ENCODE results near the gene GTF2F1. TPM values are rescaled to one million over a fixed set of nuclear protein-coding genes. Genes with fewer than 3 reads are reported as not detected.

GTF2F1 gene
- total RNA-seq, 1 experiment from 2014 or later, result 46.9 TPM

GRCh38 chr19:6343462-6343861 is 49.5 kb downstream of the GTF2F1 start:
- no peak overlapping the region for H3K27ac ChIP-seq
- H3K9me3 ChIP-seq (replicated peaks), result no peaks in the 10 kb centered on the region
- H3K36me3 ChIP-seq, result no peaks in the 10 kb centered on the region
- H3K4me1 ChIP-seq (replicated peaks), result no peaks in the 10 kb centered on the region
- no peak for DNase-seq (ENCODE audit: low read depth in 1 of 2, low spot score in 2 of 2)
- no peak overlapping the region for H3K4me3 ChIP-seq
- H3K27me3 ChIP-seq (replicated peaks), result no peaks in the 10 kb centered on the region

GRCh38 chr19:6340493-6341201 is 52.3 kb downstream of the GTF2F1 start:
- no peaks in the 10 kb centered on the region for H3K27me3 ChIP-seq (replicated peaks)
- H3K4me1 ChIP-seq (replicated peaks), result no peaks in the 10 kb centered on the region

GRCh38 chr19:6334490-6335285 is 58.3 kb downstream of the GTF2F1 start:
- Histone ChIP-seq H3K9me3 (replicated peaks) (no peaks in the 10 kb centered on the region), H3K27ac (no peak overlapping the region), H3K27me3 (replicated peaks) (no peaks in the 10 kb centered on the region; the same call in 1 of the 2 replicates), H3K4me3 (no peak overlapping the region), H3K36me3 (no peaks in the 10 kb centered on the region), H3K4me1 (replicated peaks) (no peaks in the 10 kb centered on the region)
- no peak for DNase-seq (ENCODE audit: low read depth in 1 of 2, low spot score in 2 of 2)

More at GRCh38 chr19:6340493-6341201, 52.3 kb downstream of the GTF2F1 start:
- no peak overlapping the region for H3K27ac ChIP-seq
- no peak overlapping the region for H3K4me3 ChIP-seq
- no peaks in the 10 kb centered on the region for H3K36me3 ChIP-seq
- no peaks in the 10 kb centered on the region for H3K9me3 ChIP-seq (replicated peaks)
- DNase-seq (ENCODE audit: low read depth in 1 of 2, low spot score in 2 of 2), result no peak

- no peaks in the 10 kb centered on the region for H3K36me3 ChIP-seq
- DNase-seq (ENCODE audit: low read depth in 1 of 2, low spot score in 2 of 2), result no peak
- no peaks in the 10 kb centered on the region for H3K9me3 ChIP-seq (replicated peaks)
- H3K27ac ChIP-seq, result no peak within 1 kb of the TSS
- H3K27me3 ChIP-seq (replicated peaks), result no peaks in the 10 kb centered on the region; the same call in 1 of the 2 replicates
- no peaks in the 10 kb centered on the region for H3K4me1 ChIP-seq (replicated peaks)
- no peak within 1 kb of the TSS for H3K4me3 ChIP-seq
Measured at GRCh38 chr19:6333439-6333838, 59.5 kb downstream of the GTF2F1 start, which contains the start of gene ACER1. Gene ACER1 (minus strand): TSS chr19:6333612. CDS start chr19:6333551, 61 bp downstream.

Other genes starting within 250 kb of the GTF2F1 start
- 9.1 and 13.4 TPM in 2 replicates for gene MLLT1, start 113.2 kb downstream of the GTF2F1 start, total RNA-seq (2014; rRNA removed; shearing (Covaris generic))
- gene ACER1, start 59.6 kb downstream of the GTF2F1 start, total RNA-seq (2014; rRNA removed; shearing (Covaris generic)), result not detected in 2 replicates
- gene CLPP, start 31.6 kb downstream of the GTF2F1 start, total RNA-seq (2014; rRNA removed; shearing (Covaris generic)), result 106 and 118 TPM in 2 replicates
- 24.0 and 45.2 TPM in 2 replicates for gene ALKBH7, start 20.4 kb downstream of the GTF2F1 start, total RNA-seq (2014; rRNA removed; shearing (Covaris generic))
- 1.2 and 1.3 TPM in 2 replicates for gene PSPN, start 17.2 kb downstream of the GTF2F1 start, total RNA-seq (2014; rRNA removed; shearing (Covaris generic))
- 66.3 and 129 TPM in 2 replicates for gene KHSRP, start 31.6 kb upstream of the GTF2F1 start, total RNA-seq (2014; rRNA removed; shearing (Covaris generic))
- gene SLC25A41, start 40.6 kb upstream of the GTF2F1 start, total RNA-seq (2014; rRNA removed; shearing (Covaris generic)), result not detected in 2 replicates
- 3.9 and 5.0 TPM in 2 replicates for gene SLC25A23, start 66.6 kb upstream of the GTF2F1 start, total RNA-seq (2014; rRNA removed; shearing (Covaris generic))
- not detected in 2 replicates for gene CRB3, start 71.1 kb upstream of the GTF2F1 start, total RNA-seq (2014; rRNA removed; shearing (Covaris generic))
- not detected in 2 replicates for gene DENND1C, start 88.6 kb upstream of the GTF2F1 start, total RNA-seq (2014; rRNA removed; shearing (Covaris generic))
- gene TUBB4A, start 109.1 kb upstream of the GTF2F1 start, total RNA-seq (2014; rRNA removed; shearing (Covaris generic)), result not detected in 2 replicates
- gene TNFSF9, start 137.9 kb upstream of the GTF2F1 start, total RNA-seq (2014; rRNA removed; shearing (Covaris generic)), result 16.3 and 18.2 TPM in 2 replicates
- 122 and 128 TPM in 2 replicates for gene CD70, start 198.0 kb upstream of the GTF2F1 start, total RNA-seq (2014; rRNA removed; shearing (Covaris generic))

Data from SJSA1 (cell line).